ENCODE measurements around the gene IPCEF1.
A peak's percentile ranks its signal among the peaks of the same experiment; 100 is the strongest.
"Not testable (repeated sequence)": the region's sequence is repeated elsewhere in the genome, so short reads cannot be mapped to it uniquely, and the experiment has no call there.

IPCEF1 gene

GRCh38 chr6:154371281-154371680 lies 14.7 kb upstream of the IPCEF1 start:
- DNase-seq (ENCODE audit: low read depth), result no peak

DNA sequence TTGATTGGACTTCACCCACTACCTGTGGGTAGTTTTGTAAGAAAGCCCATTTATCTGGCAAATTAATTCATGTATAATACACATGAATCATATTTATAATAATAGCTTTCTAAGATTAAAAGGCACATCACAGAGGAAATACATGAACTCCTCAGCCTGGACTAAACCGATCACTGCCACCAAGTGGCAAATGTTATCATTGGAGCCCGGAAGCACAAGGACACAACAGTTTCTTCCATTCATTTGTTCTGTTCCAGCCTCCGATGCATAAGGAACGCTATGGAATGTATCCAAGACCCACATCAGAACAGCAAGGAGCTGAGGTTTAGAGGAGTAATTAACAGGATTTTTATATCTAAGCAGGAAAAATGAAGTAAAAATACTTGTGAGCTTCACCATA lies 13.9 kb upstream of the IPCEF1 start:
- peak; percentile 45 for DNase-seq (ENCODE audit: low read depth)

DNA sequence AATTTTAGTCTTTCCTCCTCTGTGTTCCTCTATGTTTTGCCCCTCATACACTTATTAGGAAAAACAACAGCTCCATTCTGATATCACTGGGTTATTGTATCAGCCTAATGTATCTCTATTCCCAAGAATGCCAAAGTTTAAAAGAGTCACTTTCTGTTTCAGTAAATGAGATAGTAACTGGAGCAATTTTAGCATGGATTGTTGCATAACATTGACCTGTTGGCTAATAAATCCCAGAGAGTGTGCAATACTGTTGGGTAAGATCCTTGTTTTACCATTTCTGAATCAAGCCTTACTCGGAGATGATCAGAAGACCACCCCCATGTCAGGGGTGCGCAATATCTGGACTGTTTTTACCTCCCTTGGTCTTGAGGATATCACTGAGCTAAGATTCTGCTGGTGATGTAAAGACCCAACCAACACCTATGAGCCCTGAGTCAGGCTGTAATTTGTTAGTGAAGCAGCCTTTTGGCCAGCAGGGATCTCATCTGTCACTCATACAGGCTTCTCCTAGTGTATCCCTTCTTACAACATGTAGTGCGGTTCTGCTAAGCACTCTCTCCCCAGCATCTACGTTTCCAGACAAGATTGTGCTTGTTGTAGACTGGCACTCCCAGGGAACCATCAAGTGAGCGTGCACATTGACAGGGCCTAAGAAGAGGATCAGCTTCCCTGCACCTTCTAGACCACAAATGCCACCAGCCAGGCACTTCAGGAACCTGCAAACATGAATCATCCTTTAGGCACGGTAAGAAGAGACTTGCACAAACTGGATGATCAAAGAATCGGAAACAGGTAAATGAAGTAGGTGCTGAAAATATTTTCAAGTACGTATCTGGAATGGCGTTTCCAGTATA lies 11.5 kb upstream of the IPCEF1 start:
- DNase-seq (ENCODE audit: low read depth), result no peak

GRCh38 chr6:154367336-154367735 lies 10.7 kb upstream of the IPCEF1 start:
- no peak for DNase-seq (ENCODE audit: low read depth)

- DNase-seq (ENCODE audit: low read depth), result no peak
These were observed 7.2 kb upstream of the IPCEF1 start for GRCh38 chr6:154363821-154364220.

DNA sequence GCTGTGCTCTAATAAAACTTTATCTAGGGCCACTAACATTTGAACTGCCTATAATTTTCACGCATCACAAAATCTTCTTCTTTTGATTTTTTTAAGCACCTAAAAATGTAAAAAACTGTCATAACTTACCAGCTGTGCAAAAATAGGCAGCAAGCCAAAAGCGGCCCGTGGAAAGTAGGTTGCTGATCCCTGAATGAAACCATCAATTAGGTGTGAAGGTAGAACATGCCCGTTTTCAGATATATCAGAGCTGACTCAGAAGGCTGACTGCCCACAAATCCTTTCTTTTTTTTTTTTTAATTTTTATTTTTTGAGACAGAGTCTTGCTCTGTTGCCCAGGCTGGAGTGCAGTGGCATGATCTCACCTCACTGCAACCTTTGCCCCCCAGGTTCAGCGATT lies 4.9 kb upstream of the IPCEF1 start:
- no peak for DNase-seq (ENCODE audit: low read depth)

DNA sequence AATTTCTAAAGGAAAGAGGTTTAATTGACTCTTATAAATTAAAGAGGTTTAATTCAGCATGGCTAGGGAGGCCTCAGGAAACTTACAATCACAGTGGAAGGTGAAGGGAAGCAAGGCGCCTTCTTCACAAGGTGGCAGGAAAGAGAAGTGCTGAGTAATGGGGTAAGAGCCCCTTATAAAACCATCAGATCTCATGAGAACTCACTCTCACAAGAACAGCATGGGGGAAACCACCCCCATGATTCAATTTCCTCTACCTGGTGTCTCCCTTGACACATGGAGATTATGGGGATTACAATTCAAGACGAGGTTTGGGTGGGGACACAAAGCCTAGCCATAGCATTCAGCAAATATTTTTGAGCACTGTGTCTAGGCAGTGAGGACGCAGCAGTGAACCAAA lies 3.9 kb upstream of the IPCEF1 start:
- no peak for DNase-seq (ENCODE audit: low read depth)

GRCh38 chr6:154359679-154360078 lies 3.1 kb upstream of the IPCEF1 start:
- no peak for DNase-seq (ENCODE audit: low read depth)

- DNase-seq (ENCODE audit: low read depth), result no peak
These were observed 2.6 kb upstream of the IPCEF1 start for GRCh38 chr6:154359161-154359574.

DNA sequence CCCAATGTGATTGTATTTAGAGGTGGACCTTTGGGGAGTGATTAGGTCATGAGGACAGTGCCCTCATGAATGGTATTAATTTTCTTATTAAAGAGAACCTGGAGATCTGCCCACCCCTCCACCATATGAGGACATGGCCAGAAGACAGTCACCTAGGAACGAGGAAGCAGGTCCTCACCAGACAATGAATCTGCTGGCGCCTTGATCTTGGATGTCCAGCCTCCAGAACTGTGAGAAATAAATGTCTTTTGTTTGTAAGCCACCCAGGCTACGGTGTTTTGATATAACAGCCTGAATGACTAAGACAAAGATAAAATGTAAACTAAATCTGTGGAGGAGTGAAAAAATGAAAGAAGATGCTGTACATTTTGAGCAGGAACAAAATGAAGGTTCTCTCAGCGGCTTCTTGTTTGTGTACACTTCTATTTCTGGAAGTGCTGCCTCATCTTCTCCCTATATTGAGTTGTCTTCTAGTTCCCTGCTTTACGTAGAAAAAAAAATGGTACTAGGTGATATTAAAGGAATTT lies 1.5 kb upstream of the IPCEF1 start:
- no peak for DNase-seq (ENCODE audit: low read depth)

DNA sequence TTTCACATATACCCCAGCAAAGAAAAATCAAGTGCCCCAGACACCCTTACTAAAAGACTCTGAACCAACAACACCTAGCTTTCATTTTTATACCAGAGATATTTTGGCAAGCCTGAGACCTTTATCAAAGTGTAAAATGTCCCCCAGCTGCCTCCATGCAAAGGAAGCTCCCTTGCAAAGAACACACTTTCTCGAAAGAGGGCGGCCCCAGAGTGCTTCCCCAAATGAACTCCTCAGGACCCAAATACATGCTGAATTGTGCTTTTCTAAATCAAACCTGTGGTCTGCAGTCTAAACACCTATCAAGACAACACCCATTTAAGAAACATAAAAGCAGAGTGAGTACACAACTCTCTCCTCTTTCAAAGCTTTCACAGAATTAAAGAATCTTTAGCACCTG lies 490 bp downstream of the IPCEF1 start:
- no peak for DNase-seq (ENCODE audit: low read depth)

DNA sequence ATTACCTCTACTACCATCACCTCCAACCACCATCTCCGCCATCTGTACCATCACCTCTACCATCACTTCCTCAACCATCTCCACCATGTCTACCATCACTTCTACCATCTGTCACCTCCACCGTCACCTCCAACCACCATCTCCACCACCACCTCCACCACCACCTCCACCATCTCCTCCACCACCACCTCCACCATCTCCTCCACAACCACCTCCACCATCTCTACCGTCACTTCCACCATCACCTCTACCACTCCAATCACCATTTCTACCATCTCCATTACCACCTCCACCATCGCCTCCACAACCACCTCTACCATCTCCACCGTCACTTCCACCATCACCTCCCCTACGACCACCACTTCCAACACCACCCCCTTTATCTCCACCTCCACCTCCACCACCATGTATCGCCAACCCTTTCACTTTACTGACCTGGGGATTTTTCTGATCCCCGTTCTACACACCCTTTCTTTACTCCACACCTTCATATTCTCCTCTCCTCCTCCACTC lies 2.3 kb downstream of the IPCEF1 start:
- no peak for DNase-seq (ENCODE audit: low read depth)

- DNase-seq (ENCODE audit: low read depth), result no peak
These were observed 3.0 kb downstream of the IPCEF1 start for GRCh38 chr6:154353626-154354025.

- DNase-seq (ENCODE audit: low read depth), result no peak
These were observed 3.6 kb downstream of the IPCEF1 start for GRCh38 chr6:154352898-154353585.

DNA sequence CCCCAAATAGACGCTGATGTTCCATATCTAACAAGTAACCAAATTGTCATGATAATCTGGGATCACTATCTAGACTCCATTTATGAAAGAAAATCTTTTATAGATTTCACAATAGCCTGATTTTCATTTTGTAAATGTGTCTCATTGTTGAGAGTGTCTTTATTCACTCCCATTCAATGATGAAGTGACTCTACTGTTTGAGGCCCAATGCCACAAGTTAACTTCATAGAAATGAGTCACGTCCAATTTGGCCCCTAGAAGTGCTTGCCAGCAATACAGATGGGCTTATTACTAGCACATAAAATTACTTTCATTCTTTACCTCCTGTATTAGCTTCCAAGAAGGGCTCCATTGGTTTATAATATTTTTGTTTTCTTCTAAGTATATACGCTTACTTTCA lies 6.3 kb downstream of the IPCEF1 start:
- peak; percentile 28 for DNase-seq (ENCODE audit: low read depth)

GRCh38 chr6:154347981-154348380 lies 8.6 kb downstream of the IPCEF1 start:
- no peak for DNase-seq (ENCODE audit: low read depth)

- no peak for DNase-seq (ENCODE audit: low read depth)
These were observed 10.8 kb downstream of the IPCEF1 start for GRCh38 chr6:154345811-154346210.

DNA sequence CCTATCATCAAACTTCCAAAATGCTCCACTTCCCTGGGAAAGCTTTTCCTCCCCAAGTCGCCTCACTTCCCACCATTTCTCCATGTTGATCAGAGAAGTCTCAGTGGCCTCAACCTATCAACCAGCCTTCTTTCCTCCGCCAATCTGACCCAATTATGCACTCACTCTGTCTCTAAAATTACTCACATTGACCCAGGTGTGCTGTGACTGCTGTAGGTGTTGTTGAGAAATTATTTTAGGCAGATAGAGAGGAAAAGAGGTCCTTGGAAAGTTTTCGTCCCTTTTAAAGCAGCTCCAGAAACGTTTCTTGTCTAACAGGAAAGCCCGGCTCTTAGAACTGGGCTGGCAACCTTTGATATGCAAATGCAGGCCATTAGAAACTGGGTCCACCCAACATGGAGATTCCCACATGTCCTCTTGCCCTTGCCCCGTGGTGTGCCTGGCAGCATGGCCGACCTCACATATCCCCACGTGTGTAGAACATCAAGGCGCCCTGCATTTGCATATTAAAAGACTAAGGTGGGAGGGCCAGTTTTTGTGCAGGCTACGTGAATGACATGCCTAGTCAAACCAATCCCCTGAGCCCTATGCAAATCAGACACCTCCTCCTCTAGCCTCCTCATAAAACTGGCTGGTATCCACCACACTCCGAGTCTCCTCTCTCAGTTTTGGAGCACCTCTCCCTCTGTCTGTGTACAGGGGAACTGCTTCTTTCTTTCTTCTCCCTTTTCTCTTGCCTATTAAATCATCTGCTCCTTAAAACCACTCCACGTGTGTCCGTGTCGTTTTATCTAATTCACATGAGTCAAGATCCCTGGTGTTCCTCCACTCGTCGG lies 12.9 kb downstream of the IPCEF1 start:
- DNase-seq (ENCODE audit: low read depth), result no peak

GRCh38 chr6:154341871-154342270 lies 14.7 kb downstream of the IPCEF1 start:
- no peak for DNase-seq (ENCODE audit: low read depth)

GRCh38 chr6:154341336-154341735 lies 15.3 kb downstream of the IPCEF1 start:
- DNase-seq (ENCODE audit: low read depth), result no peak

DNA sequence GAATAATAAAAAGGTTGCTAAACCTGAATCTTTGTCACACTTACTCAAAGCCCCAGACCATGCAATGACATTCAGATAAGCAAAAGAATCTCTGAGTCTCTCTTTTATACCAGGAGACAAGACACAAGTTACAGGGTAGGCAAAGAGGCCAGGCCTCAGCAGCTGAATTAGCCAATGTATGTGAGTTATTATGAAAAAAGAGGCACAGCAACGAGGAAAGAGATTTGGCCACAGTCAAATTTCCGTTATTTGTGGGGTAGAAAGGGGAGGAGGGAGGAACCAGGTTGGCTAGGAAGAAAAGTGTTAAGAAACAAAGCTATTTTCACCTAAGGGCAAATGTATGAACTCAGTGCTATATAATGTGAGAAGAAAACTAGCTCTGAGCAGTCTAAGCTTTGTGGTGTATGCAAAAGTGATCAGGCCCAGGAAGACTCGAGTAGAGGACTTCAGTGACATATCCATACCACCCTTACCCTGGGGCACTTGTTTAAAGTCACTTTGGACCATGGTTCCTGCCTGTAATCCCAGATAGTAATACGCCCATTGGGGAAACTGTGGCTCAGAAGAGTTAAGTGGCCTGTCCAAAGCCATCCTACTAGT lies 19.1 kb downstream of the IPCEF1 start:
- no peak for DNase-seq (ENCODE audit: low read depth)

DNA sequence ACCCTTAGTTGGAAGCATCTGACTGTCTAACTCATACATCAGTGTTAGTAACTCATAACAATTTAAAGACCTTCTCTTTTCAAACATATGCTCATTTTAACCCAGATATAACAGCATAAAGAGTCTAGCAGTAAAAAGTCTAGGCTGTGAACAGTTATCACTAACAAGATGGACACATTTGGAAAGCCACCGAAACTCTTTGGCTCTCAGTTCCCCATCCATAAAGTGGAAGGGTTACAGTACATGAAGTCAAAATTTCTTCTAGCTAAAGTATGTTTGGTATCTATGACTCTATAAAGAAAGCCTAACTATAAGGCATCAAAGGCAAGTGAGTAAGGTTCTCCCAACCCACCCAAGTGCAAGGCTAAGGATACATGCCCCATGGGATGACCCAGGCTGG lies 22.5 kb downstream of the IPCEF1 start:
- not testable (repeated sequence) for DNase-seq (ENCODE audit: low read depth)
